GM23338 (cell line): ENCODE results near the gene AGFG2.

Experiments used
- CREB1 ChIP-seq: fragments of 250-450 bp; sonication (Bioruptor Pico); IDR thresholded peaks from 2 replicates; pipeline ENCODE4 v1.5.0; 2020; ENCODE audit warnings: low read depth, mild to moderate bottlenecking, moderate library complexity
- EZH2 ChIP-seq: fragments of 200-600 bp; sonication (generic); IDR thresholded peaks from one replicate; pipeline ENCODE4 v1.8.0; 2017; ENCODE audit warnings: antibody characterized with exemption, mild to moderate bottlenecking, low read depth; ENCODE audit not compliant: unreplicated experiment
- EZH2phosphoT487 ChIP-seq: fragments of 200-600 bp; sonication (generic); IDR thresholded peaks from one replicate; pipeline ENCODE4 v1.8.1; 2018; ENCODE audit warnings: antibody characterized with exemption; ENCODE audit not compliant: unreplicated experiment
- JUNB ChIP-seq: IDR thresholded peaks from one replicate; pipeline ENCODE4 v1.6.1; 2016; ENCODE audit warnings: antibody characterized with exemption; ENCODE audit not compliant: unreplicated experiment
- POLR2AphosphoS5 ChIP-seq: IDR thresholded peaks from 2 replicates; pipeline ENCODE4 v1.6.1; 2016; ENCODE audit warnings: antibody characterized with exemption, low read depth
- STAT1 ChIP-seq: IDR thresholded peaks from one replicate; pipeline ENCODE4 v1.6.1; 2016; ENCODE audit warnings: antibody characterized with exemption; ENCODE audit not compliant: unreplicated experiment
- ZNF114 ChIP-seq: fragments of 250-450 bp; sonication (Bioruptor Pico); IDR thresholded peaks from 2 replicates; pipeline ENCODE4 v1.5.0; 2020; ENCODE audit warnings: mild to moderate bottlenecking, moderate library complexity
- ZNF331 ChIP-seq: fragments of 250-450 bp; sonication (Bioruptor Pico); IDR thresholded peaks from 2 replicates; pipeline ENCODE4 v1.5.0; 2020; ENCODE audit warnings: low read depth, mild to moderate bottlenecking, moderate library complexity
- TF ChIP-seq, protein P1 (sequence below), 2 experiments: fragments of 200-600 bp in 1 of 2; sonication (generic) in 1 of 2; conservative IDR thresholded peaks; 2 replicates each; pipeline versions ENCODE4 v1.5.1 to v1.6.1; 2016 to 2017; ENCODE audit warnings: antibody characterized with exemption in 2 of 2, low read depth in 2 of 2, mild to moderate bottlenecking in 2 of 2, moderate library complexity in 1 of 2
- TF ChIP-seq, protein P2 (sequence below): IDR thresholded peaks from one replicate; pipeline ENCODE4 v1.6.1; 2018; ENCODE audit warnings: antibody characterized with exemption; ENCODE audit not compliant: unreplicated experiment
- TF ChIP-seq, protein P3 (sequence below): IDR thresholded peaks from 2 replicates; pipeline ENCODE4 v1.6.1; 2016; ENCODE audit warnings: antibody characterized with exemption

GRCh38 chr7:100572949-100573675 lies 34.1 kb downstream of the AGFG2 start:
- TF ChIP-seq, protein P1, sequence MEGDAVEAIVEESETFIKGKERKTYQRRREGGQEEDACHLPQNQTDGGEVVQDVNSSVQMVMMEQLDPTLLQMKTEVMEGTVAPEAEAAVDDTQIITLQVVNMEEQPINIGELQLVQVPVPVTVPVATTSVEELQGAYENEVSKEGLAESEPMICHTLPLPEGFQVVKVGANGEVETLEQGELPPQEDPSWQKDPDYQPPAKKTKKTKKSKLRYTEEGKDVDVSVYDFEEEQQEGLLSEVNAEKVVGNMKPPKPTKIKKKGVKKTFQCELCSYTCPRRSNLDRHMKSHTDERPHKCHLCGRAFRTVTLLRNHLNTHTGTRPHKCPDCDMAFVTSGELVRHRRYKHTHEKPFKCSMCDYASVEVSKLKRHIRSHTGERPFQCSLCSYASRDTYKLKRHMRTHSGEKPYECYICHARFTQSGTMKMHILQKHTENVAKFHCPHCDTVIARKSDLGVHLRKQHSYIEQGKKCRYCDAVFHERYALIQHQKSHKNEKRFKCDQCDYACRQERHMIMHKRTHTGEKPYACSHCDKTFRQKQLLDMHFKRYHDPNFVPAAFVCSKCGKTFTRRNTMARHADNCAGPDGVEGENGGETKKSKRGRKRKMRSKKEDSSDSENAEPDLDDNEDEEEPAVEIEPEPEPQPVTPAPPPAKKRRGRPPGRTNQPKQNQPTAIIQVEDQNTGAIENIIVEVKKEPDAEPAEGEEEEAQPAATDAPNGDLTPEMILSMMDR (conservative IDR thresholded peaks at IDR 0.05; ENCODE audit: low read depth in 2 of 2), result no peak
- TF ChIP-seq JUNB (no peak), EZH2 (no peak), ZNF331 (CRISPR knock-in tag) (no peak), POLR2AphosphoS5 (no peak), CREB1 (no peak), STAT1 (no peak), EZH2phosphoT487 (no peak), ZNF114 (CRISPR knock-in tag) (no peak)
- TF ChIP-seq, protein P2, sequence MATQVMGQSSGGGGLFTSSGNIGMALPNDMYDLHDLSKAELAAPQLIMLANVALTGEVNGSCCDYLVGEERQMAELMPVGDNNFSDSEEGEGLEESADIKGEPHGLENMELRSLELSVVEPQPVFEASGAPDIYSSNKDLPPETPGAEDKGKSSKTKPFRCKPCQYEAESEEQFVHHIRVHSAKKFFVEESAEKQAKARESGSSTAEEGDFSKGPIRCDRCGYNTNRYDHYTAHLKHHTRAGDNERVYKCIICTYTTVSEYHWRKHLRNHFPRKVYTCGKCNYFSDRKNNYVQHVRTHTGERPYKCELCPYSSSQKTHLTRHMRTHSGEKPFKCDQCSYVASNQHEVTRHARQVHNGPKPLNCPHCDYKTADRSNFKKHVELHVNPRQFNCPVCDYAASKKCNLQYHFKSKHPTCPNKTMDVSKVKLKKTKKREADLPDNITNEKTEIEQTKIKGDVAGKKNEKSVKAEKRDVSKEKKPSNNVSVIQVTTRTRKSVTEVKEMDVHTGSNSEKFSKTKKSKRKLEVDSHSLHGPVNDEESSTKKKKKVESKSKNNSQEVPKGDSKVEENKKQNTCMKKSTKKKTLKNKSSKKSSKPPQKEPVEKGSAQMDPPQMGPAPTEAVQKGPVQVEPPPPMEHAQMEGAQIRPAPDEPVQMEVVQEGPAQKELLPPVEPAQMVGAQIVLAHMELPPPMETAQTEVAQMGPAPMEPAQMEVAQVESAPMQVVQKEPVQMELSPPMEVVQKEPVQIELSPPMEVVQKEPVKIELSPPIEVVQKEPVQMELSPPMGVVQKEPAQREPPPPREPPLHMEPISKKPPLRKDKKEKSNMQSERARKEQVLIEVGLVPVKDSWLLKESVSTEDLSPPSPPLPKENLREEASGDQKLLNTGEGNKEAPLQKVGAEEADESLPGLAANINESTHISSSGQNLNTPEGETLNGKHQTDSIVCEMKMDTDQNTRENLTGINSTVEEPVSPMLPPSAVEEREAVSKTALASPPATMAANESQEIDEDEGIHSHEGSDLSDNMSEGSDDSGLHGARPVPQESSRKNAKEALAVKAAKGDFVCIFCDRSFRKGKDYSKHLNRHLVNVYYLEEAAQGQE, result no peak
- TF ChIP-seq, protein P3, sequence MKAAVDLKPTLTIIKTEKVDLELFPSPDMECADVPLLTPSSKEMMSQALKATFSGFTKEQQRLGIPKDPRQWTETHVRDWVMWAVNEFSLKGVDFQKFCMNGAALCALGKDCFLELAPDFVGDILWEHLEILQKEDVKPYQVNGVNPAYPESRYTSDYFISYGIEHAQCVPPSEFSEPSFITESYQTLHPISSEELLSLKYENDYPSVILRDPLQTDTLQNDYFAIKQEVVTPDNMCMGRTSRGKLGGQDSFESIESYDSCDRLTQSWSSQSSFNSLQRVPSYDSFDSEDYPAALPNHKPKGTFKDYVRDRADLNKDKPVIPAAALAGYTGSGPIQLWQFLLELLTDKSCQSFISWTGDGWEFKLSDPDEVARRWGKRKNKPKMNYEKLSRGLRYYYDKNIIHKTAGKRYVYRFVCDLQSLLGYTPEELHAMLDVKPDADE, result no peak
